Caki2 (cell line): ENCODE results near the gene S100A7. TPM values are rescaled to one million over a fixed set of nuclear protein-coding genes. Genes with fewer than 3 reads are reported as not detected.
"Not testable (repeated sequence)": the region's sequence is repeated elsewhere in the genome, so short reads cannot be mapped to it uniquely, and the experiment has no call there.

Source experiments
- DNase-seq: peaks from one replicate; pipeline ENCODE4 v3.0.0-alpha.2; 2015; ENCODE audit warnings: low read depth
- in situ Hi-C: cut with HindIII; loops from 2 replicates; pipeline ENCODE4 v1.10.0; 2016; ENCODE audit warnings: low sequenced_read_pairs, low pct_unique_long_range_greater_than_20kb, mixed read lengths
- total RNA-seq: library from RNA; depleted of rRNA; stranded (reverse); fragments of >200 nt; shearing (Covaris generic); gene quantifications from 2 replicates; pipeline ENCODE4 v1.2.3, GENCODE V29; 2014; ENCODE audit warnings: low replicate concordance

S100A7 gene
- total RNA-seq, 1 experiment from 2014 or later: not detected

DNA sequence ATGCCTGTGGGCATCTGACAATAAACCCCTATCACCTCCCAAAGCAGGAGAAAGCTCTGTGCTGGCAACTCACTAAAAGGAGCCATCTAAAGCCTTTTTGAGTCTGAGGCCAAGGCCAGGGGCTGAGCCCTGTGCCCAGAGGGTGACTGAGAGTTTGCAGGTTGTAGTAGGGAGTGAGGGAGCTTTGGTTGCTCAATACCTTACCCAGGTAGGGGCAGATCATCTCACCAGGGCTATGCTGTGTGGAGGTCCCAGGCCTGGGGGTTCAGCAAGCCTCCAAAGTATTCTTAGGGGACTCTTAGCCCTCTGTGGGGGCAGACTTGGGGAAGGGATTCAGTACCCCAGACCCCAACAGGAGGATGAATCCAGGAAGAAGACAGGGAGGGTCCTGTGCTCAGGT, 21.2 kb downstream of the S100A7 start:
- in situ Hi-C loops: no loop called here
- no peak for DNase-seq

GRCh38 chr1:153438599-153438998, 21.9 kb downstream of the S100A7 start:
- DNase-seq: no peak
- in situ Hi-C loops: no loop called here

DNA sequence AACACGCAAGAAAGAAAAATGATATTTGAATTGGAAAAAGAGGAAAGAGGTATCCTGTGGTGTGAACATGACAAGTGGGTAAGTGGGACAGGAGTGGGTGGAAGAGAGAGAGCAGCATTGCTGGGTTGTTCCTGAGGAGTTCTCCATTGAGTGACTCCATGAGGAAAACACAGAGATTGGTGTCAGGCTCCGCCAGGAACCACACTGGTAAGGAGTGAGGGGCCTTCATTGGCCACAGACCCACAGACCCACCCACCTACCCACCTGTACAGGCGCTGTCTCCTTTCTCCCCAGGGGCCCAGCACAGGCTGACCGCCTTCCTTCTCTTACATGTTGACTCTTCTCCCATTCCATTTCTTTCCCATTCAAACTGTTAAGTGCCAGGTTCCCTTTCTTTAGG, 23.2 kb downstream of the S100A7 start:
- DNase-seq: no peak
- in situ Hi-C loops: no loop called here

- in situ Hi-C loops: no loop called here
- DNase-seq: no peak
Observed at GRCh38 chr1:153434746-153435455, 25.6 kb downstream of the S100A7 start.

DNA sequence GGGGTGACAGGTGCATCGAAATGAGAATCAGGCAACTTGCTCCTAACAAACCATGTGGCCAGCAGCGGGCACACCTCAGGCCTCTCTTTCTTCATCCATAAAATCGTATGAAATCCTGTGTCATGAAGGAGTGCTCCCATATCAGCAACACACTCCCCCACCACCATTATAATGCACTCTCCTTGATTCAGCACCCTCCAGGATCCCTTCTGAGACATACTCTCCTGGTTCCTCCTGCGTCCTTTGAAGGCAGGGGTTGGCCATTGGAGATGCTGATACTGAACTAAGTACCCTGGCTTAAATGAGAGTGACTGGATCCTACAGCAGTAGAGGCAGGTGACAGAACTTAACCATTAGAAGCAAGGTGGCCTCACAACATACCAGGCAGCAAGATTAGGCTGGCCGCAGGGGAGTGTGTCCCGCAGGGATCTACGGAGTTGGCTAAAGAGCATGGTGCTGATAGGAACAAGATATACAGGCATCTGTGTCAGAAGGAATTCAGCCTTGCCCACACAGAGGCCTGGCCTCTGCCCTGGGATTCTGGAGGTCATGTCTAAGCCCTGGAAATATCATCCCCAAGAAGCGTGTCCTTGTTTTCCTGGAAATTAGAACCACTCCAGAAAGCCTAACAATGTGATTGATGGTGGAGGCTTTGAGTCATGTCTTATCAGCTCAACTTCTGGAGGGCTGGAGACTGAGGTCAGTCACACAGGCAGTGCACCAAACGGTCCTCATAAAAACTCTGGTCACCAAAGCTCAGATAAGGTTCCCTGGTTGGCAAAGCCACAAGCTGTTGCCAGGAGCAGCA, 27.4 kb downstream of the S100A7 start:
- DNase-seq: no peak
- in situ Hi-C loops: no loop called here

DNA sequence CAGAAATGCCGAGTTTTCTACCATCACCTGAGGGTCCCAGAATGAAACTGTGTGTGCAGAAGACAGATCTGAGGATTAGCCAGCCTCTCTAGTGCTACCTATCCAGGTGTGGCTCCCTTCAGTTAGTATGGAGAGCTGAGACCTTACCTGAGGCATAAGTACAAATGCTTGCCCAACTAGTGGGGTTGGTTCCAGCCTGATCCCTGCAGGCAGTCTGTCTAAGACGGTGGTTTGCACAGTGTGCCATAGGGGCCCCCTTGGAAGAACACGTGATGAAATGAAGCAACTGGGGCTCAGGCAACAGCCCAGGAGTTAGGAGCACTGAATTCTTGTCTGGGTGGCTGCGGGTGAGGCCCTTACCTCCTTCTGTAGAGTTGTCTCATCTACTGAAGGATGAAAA, 28.5 kb downstream of the S100A7 start:
- in situ Hi-C loops: no loop called here
- no peak for DNase-seq

- no peak for DNase-seq
- in situ Hi-C loops: no loop called here
Observed at GRCh38 chr1:153431427-153431826, 29.0 kb downstream of the S100A7 start.

GRCh38 chr1:153431002-153431401, 29.4 kb downstream of the S100A7 start:
- in situ Hi-C loops: no loop called here
- DNase-seq: no peak

DNA sequence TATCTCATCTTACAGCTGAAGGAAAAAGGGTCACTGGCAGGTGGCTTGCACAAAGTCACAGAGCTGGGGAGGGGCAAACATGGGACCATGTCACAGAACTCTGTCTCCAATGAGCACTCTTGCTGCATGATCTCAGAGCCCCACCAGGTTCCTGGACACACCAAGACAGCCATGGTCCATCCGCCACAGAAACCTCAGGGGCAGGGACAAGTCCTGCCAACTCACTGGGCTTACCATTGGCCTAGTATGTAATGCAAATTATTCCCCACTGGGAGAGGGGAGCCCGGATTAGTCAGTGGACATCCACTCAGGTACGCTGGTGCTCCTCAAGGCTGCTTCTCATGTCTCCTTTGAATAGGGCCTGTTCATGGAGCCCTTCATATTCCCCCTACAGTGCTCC, 29.9 kb downstream of the S100A7 start:
- in situ Hi-C loops: no loop called here
- no peak for DNase-seq

- in situ Hi-C loops: no loop called here
Observed at GRCh38 chr1:153430166-153430553, 30.3 kb downstream of the S100A7 start.

DNA sequence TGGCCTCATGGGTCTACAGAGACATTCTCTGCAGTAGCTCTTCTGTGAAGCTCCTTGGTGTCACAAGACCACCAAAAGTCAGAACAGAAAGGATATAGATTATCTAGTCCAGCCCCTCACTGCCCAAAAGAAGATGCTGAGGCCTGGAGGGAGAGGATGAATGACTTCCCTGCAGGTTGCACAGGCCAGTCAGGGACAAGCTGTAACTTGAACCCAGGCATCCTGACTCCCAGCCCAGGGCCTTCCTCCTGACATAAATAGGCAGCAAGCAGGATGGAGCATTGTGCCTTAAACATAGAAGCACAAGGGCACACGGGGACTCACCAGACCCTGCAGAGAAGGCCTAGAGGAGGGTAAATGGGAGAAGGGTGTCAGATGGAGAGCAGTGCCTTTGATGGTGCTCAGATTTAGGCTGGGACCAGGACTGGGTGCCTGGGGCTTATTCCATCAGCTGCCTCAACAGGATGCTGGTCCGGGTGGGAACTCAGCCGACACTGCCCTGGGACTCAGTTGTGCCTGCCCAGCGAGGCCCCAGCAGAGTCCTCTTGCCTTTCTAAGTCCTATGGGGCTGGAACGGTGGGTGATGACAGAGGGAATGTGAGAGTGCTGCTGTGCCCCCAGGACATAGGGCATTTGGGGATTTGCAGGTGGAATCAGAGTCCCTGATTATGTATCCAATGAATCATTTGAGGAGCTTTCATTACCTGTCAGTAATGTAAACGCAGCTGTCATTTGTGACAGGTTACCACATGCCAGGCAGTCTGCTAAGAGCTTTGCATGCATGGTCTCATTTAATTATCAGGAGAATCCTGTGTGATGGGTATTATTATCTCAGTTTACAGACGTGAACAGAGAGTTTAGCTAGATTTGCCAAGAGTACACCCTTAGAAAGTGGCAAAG, 30.9 kb downstream of the S100A7 start:
- in situ Hi-C loops: no loop called here
- no peak for DNase-seq

More at GRCh38 chr1:153430166-153430553, 30.3 kb downstream of the S100A7 start:
- no peak for DNase-seq

- in situ Hi-C loops: no loop called here
- DNase-seq: no peak
Observed at GRCh38 chr1:153428791-153429190, 31.7 kb downstream of the S100A7 start.

DNA sequence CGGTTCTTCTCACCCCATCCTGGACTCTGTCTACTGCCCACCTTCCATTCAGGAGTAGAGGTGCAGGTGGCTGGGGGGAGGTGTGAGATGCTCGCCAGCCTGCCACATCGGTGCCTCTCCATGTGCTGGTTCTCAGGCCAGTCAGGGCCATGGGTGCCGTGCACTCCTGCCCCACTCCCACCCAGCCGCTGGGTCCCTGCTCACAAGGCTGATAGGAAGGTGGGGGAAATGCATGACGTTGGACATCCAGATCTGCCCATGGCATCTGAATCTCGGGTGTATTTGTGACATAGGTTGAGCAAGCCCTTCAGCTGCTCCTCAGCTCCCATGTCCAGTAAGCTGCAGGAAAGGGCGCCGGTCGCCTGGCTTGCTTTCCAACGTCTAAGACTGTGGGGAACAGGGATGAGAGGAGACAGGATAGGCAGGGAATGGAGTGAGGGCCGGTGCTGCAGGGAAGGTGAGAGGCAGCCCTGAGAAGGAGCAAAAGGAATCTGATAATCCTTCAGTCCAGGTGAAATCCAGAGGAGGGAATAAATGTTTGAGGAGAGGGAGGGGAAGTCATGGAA, 32.3 kb downstream of the S100A7 start:
- DNase-seq: no peak
- in situ Hi-C loops: no loop called here

- in situ Hi-C loops: no loop called here
- DNase-seq: no peak
Observed at GRCh38 chr1:153426809-153427208, 33.6 kb downstream of the S100A7 start.

DNA sequence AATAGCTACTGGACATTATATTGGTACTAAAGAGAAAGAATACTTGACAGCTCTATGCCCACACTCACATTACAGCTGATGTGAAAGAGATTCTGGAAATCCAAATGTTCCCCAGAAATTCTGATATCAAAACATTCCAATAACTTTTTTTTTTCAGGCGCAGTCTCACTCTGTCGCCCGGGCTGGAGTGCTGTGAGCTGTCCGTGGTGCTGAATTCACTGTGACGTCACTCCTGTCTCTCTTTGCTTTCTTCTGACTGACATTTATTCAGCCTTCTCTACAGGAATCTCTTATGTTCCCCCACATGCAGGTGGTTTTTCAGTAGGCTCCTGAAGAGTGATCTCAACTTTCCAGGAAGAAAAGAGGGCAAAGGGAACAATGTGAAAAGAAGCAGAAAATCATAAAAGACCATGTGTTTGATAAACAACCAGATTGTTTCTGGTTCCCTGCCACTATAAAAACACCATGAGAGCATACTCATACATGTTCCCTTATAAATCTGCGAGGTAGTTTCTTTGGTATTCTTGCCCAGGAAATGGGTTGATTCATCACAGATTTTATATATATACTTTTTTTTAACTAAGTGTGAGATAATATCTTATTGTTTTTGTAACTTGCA, 37.9 kb downstream of the S100A7 start:
- in situ Hi-C loops: no loop called here
- peak; percentile 52 for DNase-seq

DNA sequence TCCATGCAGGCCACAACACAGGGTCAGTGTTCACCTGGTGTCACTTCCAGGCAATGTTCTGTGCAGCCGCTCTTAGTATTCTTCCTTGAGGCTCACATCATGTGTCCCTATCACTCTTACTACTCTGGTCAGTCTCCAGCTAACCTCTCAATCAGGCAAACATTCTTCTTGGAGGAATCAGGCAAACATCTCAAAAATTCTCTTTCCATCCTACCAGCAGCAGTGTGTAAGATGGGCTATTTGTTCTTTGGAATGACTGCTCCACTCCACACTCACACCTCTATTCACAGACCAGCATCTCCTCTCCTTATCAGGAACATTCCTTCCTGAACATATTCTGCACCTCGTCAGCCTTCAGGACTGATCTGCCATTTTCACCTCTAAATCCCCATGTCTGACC, 40.1 kb downstream of the S100A7 start:
- in situ Hi-C loops: no loop called here
- DNase-seq: no peak

DNA sequence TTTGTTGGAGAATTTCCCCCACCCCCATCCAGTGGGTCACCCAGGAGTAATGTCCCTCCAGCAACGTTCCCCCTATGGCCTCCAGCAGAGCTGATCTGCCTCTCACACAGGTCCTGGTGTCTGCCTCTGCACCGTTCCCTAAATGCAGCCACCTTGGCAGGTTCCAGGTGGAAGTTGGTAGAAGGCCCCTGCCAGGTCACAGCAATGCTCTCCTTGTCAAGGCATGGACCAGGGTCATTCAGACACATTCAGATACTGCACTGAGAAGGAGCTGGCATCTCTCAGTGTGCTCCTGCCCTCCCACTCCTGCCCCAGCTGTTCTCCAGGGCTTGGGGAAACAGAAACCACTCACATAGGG, 41.0 kb downstream of the S100A7 start:
- in situ Hi-C loops, DNase-seq: not testable (repeated sequence)

GRCh38 chr1:153418758-153419435, 41.6 kb downstream of the S100A7 start:
- DNase-seq, in situ Hi-C loops: not testable (repeated sequence)
